ENCODE data around the gene MST1. TPM values are rescaled to one million over a fixed set of nuclear protein-coding genes. Genes with fewer than 3 reads are reported as not detected.

MST1 gene
- total RNA-seq, 1 experiment from 2014 or later = 13.8 TPM

DNA sequence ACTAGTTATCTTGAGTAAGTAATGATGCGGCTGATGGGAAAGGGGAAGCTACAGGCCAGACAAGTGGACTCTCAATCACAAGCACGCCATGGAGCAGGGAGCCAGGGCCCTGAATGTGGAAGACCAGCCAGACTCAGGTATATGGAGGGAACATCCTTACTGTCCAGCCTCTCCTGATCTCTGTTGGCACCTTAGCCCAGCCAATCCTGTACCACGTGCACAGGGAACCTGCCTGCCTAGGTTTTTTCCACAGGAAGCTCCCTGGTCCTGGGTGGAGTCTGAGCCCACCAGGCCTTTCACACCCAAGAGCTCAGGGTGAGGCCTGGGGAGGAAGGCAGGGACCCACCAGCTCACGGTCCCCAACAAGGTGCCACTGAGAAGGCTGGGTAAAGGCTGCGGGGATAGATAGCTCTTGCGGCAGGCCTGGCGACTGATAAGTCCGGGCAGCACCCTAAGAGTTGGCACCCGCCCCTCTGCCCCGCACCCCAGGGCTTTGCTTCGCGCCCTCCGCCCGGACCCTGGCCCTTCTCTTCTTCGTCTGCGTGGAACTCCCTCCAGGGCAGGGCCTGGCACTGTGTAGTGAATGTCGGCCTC is 16.1 kb downstream of the MST1 start (continued):
- TF ChIP-seq, protein P1, sequence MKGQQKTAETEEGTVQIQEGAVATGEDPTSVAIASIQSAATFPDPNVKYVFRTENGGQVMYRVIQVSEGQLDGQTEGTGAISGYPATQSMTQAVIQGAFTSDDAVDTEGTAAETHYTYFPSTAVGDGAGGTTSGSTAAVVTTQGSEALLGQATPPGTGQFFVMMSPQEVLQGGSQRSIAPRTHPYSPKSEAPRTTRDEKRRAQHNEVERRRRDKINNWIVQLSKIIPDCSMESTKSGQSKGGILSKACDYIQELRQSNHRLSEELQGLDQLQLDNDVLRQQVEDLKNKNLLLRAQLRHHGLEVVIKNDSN (CRISPR knock-in tag; IDR thresholded peaks at IDR 0.05) = no peak
- TF ChIP-seq ZNF416 (CRISPR knock-in tag; IDR thresholded peaks at IDR 0.05) (no peak), NFYB (CRISPR knock-in tag; conservative IDR thresholded peaks at IDR 0.05; ENCODE audit: low read depth) (no peak)

DNA sequence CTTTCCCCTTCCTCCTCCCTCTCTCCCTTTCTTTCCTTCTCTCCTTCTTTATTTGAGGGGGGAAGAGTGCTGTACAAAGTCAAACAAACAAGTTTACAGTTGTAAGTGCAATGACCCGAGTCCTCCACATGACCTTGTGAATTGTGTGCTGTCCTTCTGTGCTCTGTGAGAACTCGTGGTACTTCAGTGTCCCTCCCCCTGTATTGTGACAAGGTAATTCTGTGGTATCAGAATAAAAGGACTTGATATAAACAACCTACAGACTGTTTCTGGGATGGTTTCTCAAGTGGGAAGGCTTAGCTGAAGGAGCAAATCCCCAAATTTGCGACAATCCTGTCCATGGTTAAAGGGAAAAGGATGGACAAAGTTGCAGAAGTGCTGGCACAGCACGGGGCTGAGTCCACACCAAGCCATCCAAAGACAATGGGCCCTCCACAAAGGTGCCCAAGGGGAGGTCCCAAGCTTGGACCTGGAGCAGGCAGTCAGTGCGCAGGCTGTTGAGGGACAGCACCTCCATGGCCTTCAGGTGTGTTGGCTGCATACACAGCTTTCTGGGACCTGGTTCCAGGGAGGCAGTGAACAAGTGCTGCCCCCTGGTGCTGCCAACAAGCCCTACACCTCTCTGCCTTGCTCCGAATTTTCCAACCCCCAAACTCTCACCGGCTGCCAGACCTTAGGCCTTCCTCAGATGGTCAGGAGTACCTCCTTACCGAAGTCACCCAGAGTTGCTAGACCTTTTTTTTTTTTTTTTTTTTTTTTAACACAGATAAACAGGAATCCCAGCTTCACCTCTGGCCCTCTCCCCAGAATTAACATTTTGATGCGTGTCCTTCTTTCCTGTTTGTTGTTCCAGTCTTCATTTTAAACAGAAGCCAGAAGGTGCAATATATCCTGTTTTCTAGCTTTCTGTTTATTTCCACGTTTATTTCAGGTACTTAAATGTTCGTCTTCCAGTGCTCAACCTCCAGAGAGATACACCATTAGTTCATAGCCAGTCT is 17.7 kb downstream of the MST1 start:
- Mint-ChIP-seq H3K9me3 (no peaks in the 10 kb centered on the region), H3K36me3 (peaks cover 8% of the 10 kb centered on the region; the same call in 1 of the 2 replicates), H3K4me3 (peak overlapping the region; percentile 31), H3K27ac (peak overlapping the region; percentile 72), H3K4me1 (peaks cover 29% of the 10 kb centered on the region), H3K27me3 (ENCODE audit: low read depth) (no peaks in the 10 kb centered on the region)
- CTCF ChIA-PET = interaction anchor here (0.6 to 5.4 kb wide), 41 partner anchors 8 to 1197 kb away, joined by 3 to 304 read pairs (median 5); partner anchors contain the start of genes BSN, DAG1 and RBM6
- ATAC-seq (peak; percentile 45), DNase-seq (ENCODE audit: low spot score) (peak; percentile 84)
- POLR2A ChIA-PET = interaction anchor here (0.6 to 2.8 kb wide), 6 partner anchors 119 to 258 kb away, joined by 3 to 27 read pairs (median 4); partner anchors contain the start of gene MON1A
- TF ChIP-seq PRRX2 (CRISPR knock-in tag; IDR thresholded peaks at IDR 0.05) (no peak), ZNF138 (CRISPR knock-in tag; conservative IDR thresholded peaks at IDR 0.05) (no peak), ZNF317 (CRISPR knock-in tag; IDR thresholded peaks at IDR 0.05; ENCODE audit: borderline replicate concordance, low read depth) (no peak), SP1 (CRISPR knock-in tag; conservative IDR thresholded peaks at IDR 0.05) (0 out of 2 replicates have a peak, but pooled peaks have one; percentile 38), RELA (CRISPR knock-in tag; IDR thresholded peaks at IDR 0.05; ENCODE audit: borderline replicate concordance) (no peak)
- TF ChIP-seq, protein P2, sequence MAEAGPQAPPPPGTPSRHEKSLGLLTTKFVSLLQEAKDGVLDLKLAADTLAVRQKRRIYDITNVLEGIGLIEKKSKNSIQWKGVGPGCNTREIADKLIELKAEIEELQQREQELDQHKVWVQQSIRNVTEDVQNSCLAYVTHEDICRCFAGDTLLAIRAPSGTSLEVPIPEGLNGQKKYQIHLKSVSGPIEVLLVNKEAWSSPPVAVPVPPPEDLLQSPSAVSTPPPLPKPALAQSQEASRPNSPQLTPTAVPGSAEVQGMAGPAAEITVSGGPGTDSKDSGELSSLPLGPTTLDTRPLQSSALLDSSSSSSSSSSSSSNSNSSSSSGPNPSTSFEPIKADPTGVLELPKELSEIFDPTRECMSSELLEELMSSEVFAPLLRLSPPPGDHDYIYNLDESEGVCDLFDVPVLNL (CRISPR knock-in tag; IDR thresholded peaks at IDR 0.05; ENCODE audit: borderline replicate concordance, low read depth) = no peak
- TF ChIP-seq, protein P3, sequence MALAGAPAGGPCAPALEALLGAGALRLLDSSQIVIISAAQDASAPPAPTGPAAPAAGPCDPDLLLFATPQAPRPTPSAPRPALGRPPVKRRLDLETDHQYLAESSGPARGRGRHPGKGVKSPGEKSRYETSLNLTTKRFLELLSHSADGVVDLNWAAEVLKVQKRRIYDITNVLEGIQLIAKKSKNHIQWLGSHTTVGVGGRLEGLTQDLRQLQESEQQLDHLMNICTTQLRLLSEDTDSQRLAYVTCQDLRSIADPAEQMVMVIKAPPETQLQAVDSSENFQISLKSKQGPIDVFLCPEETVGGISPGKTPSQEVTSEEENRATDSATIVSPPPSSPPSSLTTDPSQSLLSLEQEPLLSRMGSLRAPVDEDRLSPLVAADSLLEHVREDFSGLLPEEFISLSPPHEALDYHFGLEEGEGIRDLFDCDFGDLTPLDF (CRISPR knock-in tag; IDR thresholded peaks at IDR 0.05) = 0 out of 2 replicates have a peak, but pooled peaks have one; percentile 46
- TF ChIP-seq, protein P4, sequence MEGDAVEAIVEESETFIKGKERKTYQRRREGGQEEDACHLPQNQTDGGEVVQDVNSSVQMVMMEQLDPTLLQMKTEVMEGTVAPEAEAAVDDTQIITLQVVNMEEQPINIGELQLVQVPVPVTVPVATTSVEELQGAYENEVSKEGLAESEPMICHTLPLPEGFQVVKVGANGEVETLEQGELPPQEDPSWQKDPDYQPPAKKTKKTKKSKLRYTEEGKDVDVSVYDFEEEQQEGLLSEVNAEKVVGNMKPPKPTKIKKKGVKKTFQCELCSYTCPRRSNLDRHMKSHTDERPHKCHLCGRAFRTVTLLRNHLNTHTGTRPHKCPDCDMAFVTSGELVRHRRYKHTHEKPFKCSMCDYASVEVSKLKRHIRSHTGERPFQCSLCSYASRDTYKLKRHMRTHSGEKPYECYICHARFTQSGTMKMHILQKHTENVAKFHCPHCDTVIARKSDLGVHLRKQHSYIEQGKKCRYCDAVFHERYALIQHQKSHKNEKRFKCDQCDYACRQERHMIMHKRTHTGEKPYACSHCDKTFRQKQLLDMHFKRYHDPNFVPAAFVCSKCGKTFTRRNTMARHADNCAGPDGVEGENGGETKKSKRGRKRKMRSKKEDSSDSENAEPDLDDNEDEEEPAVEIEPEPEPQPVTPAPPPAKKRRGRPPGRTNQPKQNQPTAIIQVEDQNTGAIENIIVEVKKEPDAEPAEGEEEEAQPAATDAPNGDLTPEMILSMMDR (IDR thresholded peaks at IDR 0.05) = peak; percentile 89

DNA sequence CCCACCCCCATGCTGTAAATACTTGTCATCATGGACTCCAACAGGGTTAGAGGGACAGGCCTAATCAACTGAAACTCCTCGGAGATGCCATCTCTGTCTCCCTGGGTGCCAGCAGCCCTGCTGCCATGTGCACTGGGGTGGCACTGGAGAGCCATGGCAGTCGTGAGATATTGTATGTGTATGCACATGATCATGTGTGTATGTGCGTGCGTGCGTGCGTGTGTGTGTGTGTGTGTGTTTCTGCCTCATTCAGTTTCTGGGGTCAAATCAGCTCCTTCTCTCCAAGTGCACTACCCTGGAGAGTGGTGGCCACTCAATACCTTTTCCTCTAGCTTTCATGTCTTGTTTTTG is 18.4 kb downstream of the MST1 start:
- ATAC-seq (no peak), DNase-seq (ENCODE audit: low spot score) (no peak)
- Mint-ChIP-seq H3K9me3 (no peaks in the 10 kb centered on the region), H3K4me3 (no peak overlapping the region), H3K36me3 (peaks cover 5% of the 10 kb centered on the region; the same call in 1 of the 2 replicates), H3K4me1 (peaks cover 31% of the 10 kb centered on the region), H3K27me3 (ENCODE audit: low read depth) (no peaks in the 10 kb centered on the region), H3K27ac (peak overlapping the region; percentile 22; the same call in 1 of the 2 replicates)
- ChIA-PET CTCF (interaction anchor here (0.6 to 5.4 kb wide), 23 partner anchors 8 to 216 kb away, joined by 3 to 304 read pairs (median 10); partner anchors contain the start of genes BSN and DAG1), POLR2A (interaction anchor here (0.7 to 2.8 kb wide), 3 partner anchors 131 to 148 kb away, joined by 4 to 27 read pairs (median 4); no protein-coding TSS in a partner anchor)
- TF ChIP-seq, protein P5, sequence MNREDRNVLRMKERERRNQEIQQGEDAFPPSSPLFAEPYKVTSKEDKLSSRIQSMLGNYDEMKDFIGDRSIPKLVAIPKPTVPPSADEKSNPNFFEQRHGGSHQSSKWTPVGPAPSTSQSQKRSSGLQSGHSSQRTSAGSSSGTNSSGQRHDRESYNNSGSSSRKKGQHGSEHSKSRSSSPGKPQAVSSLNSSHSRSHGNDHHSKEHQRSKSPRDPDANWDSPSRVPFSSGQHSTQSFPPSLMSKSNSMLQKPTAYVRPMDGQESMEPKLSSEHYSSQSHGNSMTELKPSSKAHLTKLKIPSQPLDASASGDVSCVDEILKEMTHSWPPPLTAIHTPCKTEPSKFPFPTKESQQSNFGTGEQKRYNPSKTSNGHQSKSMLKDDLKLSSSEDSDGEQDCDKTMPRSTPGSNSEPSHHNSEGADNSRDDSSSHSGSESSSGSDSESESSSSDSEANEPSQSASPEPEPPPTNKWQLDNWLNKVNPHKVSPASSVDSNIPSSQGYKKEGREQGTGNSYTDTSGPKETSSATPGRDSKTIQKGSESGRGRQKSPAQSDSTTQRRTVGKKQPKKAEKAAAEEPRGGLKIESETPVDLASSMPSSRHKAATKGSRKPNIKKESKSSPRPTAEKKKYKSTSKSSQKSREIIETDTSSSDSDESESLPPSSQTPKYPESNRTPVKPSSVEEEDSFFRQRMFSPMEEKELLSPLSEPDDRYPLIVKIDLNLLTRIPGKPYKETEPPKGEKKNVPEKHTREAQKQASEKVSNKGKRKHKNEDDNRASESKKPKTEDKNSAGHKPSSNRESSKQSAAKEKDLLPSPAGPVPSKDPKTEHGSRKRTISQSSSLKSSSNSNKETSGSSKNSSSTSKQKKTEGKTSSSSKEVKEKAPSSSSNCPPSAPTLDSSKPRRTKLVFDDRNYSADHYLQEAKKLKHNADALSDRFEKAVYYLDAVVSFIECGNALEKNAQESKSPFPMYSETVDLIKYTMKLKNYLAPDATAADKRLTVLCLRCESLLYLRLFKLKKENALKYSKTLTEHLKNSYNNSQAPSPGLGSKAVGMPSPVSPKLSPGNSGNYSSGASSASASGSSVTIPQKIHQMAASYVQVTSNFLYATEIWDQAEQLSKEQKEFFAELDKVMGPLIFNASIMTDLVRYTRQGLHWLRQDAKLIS (CRISPR knock-in tag; IDR thresholded peaks at IDR 0.05; ENCODE audit: borderline replicate concordance) = no peak
- no peak for TF ChIP-seq EMX1 (CRISPR knock-in tag; IDR thresholded peaks at IDR 0.05)
- no peak for TF ChIP-seq ATF1 (CRISPR knock-in tag; IDR thresholded peaks at IDR 0.05)
- no peak for TF ChIP-seq TEAD4 (CRISPR knock-in tag; IDR thresholded peaks at IDR 0.05)
- no peak for TF ChIP-seq CBFB (CRISPR knock-in tag; IDR thresholded peaks at IDR 0.05; ENCODE audit: low read depth)
- TF ChIP-seq ZNF263 (CRISPR knock-in tag; IDR thresholded peaks at IDR 0.05; ENCODE audit: low read depth) = no peak
- no peak for TF ChIP-seq ZBTB21 (CRISPR knock-in tag; IDR thresholded peaks at IDR 0.05; ENCODE audit: borderline replicate concordance)
- TF ChIP-seq ETV6 (CRISPR knock-in tag; IDR thresholded peaks at IDR 0.05) = no peak
- no peak for TF ChIP-seq SOX15 (CRISPR knock-in tag; IDR thresholded peaks at IDR 0.05)
- no peak for TF ChIP-seq ZNF423 (CRISPR knock-in tag; IDR thresholded peaks at IDR 0.05)

Measured in WTC11 (cell line).